Loucy (cell line): ENCODE results near the gene PRR12.

Experiments used
- EZH2phosphoT487 ChIP-seq: fragments of 200-600 bp; IDR thresholded peaks from 2 replicates; pipeline ENCODE4 v1.6.1; 2018; ENCODE audit warnings: antibody characterized with exemption, mild to moderate bottlenecking, moderate library complexity, borderline replicate concordance
- TF ChIP-seq, protein P1 (sequence below): fragments of 200-600 bp; sonication (generic); conservative IDR thresholded peaks from 2 replicates; pipeline ENCODE4 v1.5.1; 2014; ENCODE audit warnings: mild to moderate bottlenecking, antibody characterized with exemption, low read length

- TF ChIP-seq, protein P1, sequence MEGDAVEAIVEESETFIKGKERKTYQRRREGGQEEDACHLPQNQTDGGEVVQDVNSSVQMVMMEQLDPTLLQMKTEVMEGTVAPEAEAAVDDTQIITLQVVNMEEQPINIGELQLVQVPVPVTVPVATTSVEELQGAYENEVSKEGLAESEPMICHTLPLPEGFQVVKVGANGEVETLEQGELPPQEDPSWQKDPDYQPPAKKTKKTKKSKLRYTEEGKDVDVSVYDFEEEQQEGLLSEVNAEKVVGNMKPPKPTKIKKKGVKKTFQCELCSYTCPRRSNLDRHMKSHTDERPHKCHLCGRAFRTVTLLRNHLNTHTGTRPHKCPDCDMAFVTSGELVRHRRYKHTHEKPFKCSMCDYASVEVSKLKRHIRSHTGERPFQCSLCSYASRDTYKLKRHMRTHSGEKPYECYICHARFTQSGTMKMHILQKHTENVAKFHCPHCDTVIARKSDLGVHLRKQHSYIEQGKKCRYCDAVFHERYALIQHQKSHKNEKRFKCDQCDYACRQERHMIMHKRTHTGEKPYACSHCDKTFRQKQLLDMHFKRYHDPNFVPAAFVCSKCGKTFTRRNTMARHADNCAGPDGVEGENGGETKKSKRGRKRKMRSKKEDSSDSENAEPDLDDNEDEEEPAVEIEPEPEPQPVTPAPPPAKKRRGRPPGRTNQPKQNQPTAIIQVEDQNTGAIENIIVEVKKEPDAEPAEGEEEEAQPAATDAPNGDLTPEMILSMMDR = no peak
- TF ChIP-seq EZH2phosphoT487 = no peak
These were observed 2.5 kb downstream of the PRR12 start for GRCh38 chr19:49593233-49594113.
